ENCODE measurements around the gene USP14. TPM values are rescaled to one million over a fixed set of nuclear protein-coding genes. Genes with fewer than 3 reads are reported as not detected.

The USP14 gene
- polyA plus RNA-seq, 6 donors from 2014 or later: 11.4 to 32.9 (median 25.6) TPM

- Mint-ChIP-seq H3K27me3 (no peaks in the 10 kb centered on the region), H3K27ac (peak overlapping the region in 4 of 6 donors; percentile 35 to 73 (median 39)), H3K4me1 (no peaks in the 10 kb centered on the region), H3K9me3 (no peaks in the 10 kb centered on the region), H3K36me3 (peaks cover 32 to 58% of the 10 kb centered on the region in 2 donors), H3K4me3 (peak overlapping the region in 1 of 8 donors; percentile 15)
- no peak for DNase-seq
- ATAC-seq (ENCODE audit: low read depth in 2 of 2): no peak
Measured at GRCh38 chr18:217532-218336, 59.4 kb downstream of the USP14 start.

DNA sequence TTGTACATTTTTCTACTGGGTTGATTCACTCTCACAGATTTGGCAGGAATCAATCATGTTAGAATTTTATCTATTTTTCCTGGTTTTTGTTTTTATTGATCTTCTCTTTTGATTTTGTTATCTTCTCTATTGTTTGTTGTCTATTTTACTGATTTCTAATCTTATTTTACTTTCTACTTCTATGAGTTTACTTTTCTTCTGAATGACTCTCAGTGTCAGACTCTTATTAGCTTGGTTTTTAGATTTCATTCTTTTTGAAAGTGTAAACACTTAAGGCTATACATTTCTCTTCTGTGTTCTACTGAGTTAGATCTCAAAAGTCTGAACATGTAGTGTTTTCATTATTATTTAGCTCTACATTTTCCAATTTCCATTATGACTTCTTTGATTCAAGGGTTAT is 62.4 kb downstream of the USP14 start:
- ATAC-seq (ENCODE audit: low read depth in 2 of 2) (no peak), DNase-seq (no peak)
- H3K9me3 Mint-ChIP-seq: no peaks in the 10 kb centered on the region
- peaks cover 28 to 55% of the 10 kb centered on the region in 2 donors for H3K36me3 Mint-ChIP-seq
- H3K27ac Mint-ChIP-seq: peak overlapping the region in 5 of 6 donors; percentile 3 to 58 (median 44)
- no peaks in the 10 kb centered on the region for H3K27me3 Mint-ChIP-seq
- no peaks in the 10 kb centered on the region for H3K4me1 Mint-ChIP-seq
- no peak overlapping the region for H3K4me3 Mint-ChIP-seq

GRCh38 chr18:225745-226144 is 67.4 kb downstream of the USP14 start:
- DNase-seq (no peak), ATAC-seq (ENCODE audit: low read depth in 2 of 2) (no peak)
- H3K36me3 Mint-ChIP-seq: peaks cover 11 to 55% of the 10 kb centered on the region in 2 donors
- no peak overlapping the region for H3K4me3 Mint-ChIP-seq
- no peaks in the 10 kb centered on the region for H3K9me3 Mint-ChIP-seq
- peak overlapping the region in 1 of 6 donors; percentile 22 for H3K27ac Mint-ChIP-seq
- H3K27me3 Mint-ChIP-seq: no peaks in the 10 kb centered on the region
- H3K4me1 Mint-ChIP-seq: no peaks in the 10 kb centered on the region

DNA sequence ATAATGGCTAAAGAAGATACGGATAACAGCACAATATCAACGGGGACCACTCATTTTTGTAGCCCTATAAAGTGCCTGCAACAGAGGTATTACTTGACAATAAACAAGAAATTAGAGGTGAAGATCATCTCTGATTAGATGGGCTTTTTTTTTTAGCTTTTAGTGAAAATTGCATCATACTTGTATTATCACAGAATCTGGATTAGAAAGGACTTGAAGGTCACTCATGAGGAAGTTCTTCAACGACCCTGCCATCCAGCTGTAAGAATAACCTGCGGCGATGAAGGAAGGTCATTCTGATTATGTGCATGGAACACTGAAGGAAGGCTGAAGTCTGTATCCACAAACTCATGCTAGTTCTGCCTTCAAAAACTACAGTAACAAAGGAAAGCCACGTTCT is 69.0 kb downstream of the USP14 start:
- H3K27me3 Mint-ChIP-seq: no peaks in the 10 kb centered on the region
- no peak overlapping the region for H3K4me3 Mint-ChIP-seq
- ATAC-seq (ENCODE audit: low read depth in 2 of 2) (no peak), DNase-seq (no peak)
- H3K9me3 Mint-ChIP-seq: no peaks in the 10 kb centered on the region
- H3K27ac Mint-ChIP-seq: peak overlapping the region in 1 of 6 donors; percentile 10
- H3K4me1 Mint-ChIP-seq: no peaks in the 10 kb centered on the region
- peaks cover 11 to 47% of the 10 kb centered on the region in 2 donors for H3K36me3 Mint-ChIP-seq

- no peaks in the 10 kb centered on the region for H3K27me3 Mint-ChIP-seq
- DNase-seq: no peak
- H3K9me3 Mint-ChIP-seq: no peaks in the 10 kb centered on the region
- H3K36me3 Mint-ChIP-seq: peaks cover 11 to 42% of the 10 kb centered on the region in 2 donors
- no peak overlapping the region for H3K4me3 Mint-ChIP-seq
- ATAC-seq (ENCODE audit: low read depth in 2 of 2): no peak
- no peaks in the 10 kb centered on the region for H3K4me1 Mint-ChIP-seq
- H3K27ac Mint-ChIP-seq: peak overlapping the region in 4 of 6 donors; percentile 13 to 78 (median 68)
Measured at GRCh38 chr18:227902-228301, 69.5 kb downstream of the USP14 start.

DNA sequence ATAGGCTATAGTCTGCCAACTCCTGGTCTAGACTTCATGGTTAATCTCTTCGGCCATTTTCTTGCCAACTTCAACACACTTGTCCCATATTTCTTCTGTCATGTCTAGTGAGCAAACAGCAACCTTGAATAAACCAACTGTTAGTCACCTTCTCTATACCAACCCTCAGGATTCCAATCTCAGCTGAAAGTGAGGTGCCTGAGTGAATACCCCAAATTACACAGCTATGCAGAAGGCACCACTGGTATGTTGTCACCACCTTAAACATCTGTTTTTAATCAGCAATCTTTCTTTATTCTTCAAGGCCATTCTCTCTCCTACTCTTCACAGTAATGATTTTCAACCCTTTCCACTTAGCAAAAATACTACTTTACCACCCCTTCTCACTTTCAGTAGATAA is 70.2 kb downstream of the USP14 start:
- peak overlapping the region in 2 of 6 donors; percentile 46 to 61 for H3K27ac Mint-ChIP-seq
- no peaks in the 10 kb centered on the region for H3K4me1 Mint-ChIP-seq
- H3K9me3 Mint-ChIP-seq: no peaks in the 10 kb centered on the region
- ATAC-seq (ENCODE audit: low read depth in 2 of 2) (no peak), DNase-seq (no peak)
- peaks cover 11 to 36% of the 10 kb centered on the region in 2 donors for H3K36me3 Mint-ChIP-seq
- no peak overlapping the region for H3K4me3 Mint-ChIP-seq
- no peaks in the 10 kb centered on the region for H3K27me3 Mint-ChIP-seq

- no peak for ATAC-seq (ENCODE audit: low read depth in 2 of 2)
- no peak for DNase-seq
- no peaks in the 10 kb centered on the region for H3K27me3 Mint-ChIP-seq
- H3K4me3 Mint-ChIP-seq: no peak overlapping the region
- H3K4me1 Mint-ChIP-seq: no peaks in the 10 kb centered on the region
- no peak overlapping the region for H3K27ac Mint-ChIP-seq
- H3K36me3 Mint-ChIP-seq: peaks cover 10 to 19% of the 10 kb centered on the region in 2 donors
- no peaks in the 10 kb centered on the region for H3K9me3 Mint-ChIP-seq
Measured at GRCh38 chr18:231563-231962, 73.2 kb downstream of the USP14 start.

- ATAC-seq (ENCODE audit: low read depth in 2 of 2) (no peak), DNase-seq (no peak)
- Mint-ChIP-seq H3K4me1 (no peaks in the 10 kb centered on the region), H3K4me3 (no peak overlapping the region), H3K36me3 (peaks cover 14 to 23% of the 10 kb centered on the region in 2 donors), H3K27ac (peak overlapping the region in 1 of 6 donors; percentile 59), H3K9me3 (peaks cover 0 to 5% (median 0%) of the 10 kb centered on the region in 7 donors), H3K27me3 (no peaks in the 10 kb centered on the region)
Measured at GRCh38 chr18:240175-240574, 81.8 kb downstream of the USP14 start.

DNA sequence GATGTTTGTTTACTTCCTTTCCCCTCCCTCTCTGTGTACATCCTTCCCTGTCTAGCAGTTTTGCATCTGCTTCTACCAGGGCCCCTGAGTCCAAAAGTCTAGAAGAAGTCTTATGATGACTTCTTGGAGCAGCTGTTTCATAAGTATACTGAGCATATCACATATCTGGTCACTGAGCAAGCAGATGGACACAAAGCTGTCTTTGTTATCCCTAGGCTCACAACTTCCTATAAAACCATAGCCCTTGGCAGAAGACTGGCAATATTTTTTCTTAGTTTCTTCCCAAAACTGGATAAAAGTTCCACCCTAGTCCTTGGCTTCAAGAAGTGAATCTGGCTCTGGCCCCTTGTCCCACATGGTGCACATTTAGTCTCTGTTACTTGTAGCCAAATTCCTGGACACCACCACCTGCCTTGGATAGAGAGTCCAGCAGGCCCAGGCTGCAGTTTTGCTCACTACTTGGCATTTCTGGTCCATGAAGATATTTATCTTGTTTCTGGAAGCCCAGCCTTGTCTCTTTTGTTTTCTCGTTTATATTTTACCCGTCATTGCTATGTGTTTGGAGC is 87.0 kb downstream of the USP14 start:
- Mint-ChIP-seq H3K9me3 (peaks cover 0 to 5% (median 0%) of the 10 kb centered on the region in 7 donors), H3K27me3 (no peaks in the 10 kb centered on the region), H3K36me3 (peaks cover 32 to 40% of the 10 kb centered on the region in 2 donors), H3K4me3 (no peak overlapping the region), H3K27ac (no peak overlapping the region), H3K4me1 (no peaks in the 10 kb centered on the region)
- DNase-seq (no peak), ATAC-seq (ENCODE audit: low read depth in 2 of 2) (no peak)

- no peak for ATAC-seq (ENCODE audit: low read depth in 2 of 2)
- H3K27ac Mint-ChIP-seq: peak overlapping the region in 1 of 6 donors; percentile 22
- no peaks in the 10 kb centered on the region for H3K4me1 Mint-ChIP-seq
- H3K27me3 Mint-ChIP-seq: no peaks in the 10 kb centered on the region
- peaks cover 0 to 5% (median 0%) of the 10 kb centered on the region in 7 donors for H3K9me3 Mint-ChIP-seq
- no peak overlapping the region for H3K4me3 Mint-ChIP-seq
- H3K36me3 Mint-ChIP-seq: peaks cover 47% of the 10 kb centered on the region in 2 donors
- no peak for DNase-seq
Measured at GRCh38 chr18:248053-248452, 89.7 kb downstream of the USP14 start.

- Mint-ChIP-seq H3K27ac (no peak overlapping the region), H3K9me3 (no peaks in the 10 kb centered on the region), H3K36me3 (peaks cover 35 to 36% of the 10 kb centered on the region in 2 donors), H3K4me3 (no peak overlapping the region), H3K27me3 (no peaks in the 10 kb centered on the region), H3K4me1 (no peaks in the 10 kb centered on the region)
- DNase-seq (no peak), ATAC-seq (ENCODE audit: low read depth in 2 of 2) (no peak)
Measured at GRCh38 chr18:250685-251084, 92.3 kb downstream of the USP14 start.

DNA sequence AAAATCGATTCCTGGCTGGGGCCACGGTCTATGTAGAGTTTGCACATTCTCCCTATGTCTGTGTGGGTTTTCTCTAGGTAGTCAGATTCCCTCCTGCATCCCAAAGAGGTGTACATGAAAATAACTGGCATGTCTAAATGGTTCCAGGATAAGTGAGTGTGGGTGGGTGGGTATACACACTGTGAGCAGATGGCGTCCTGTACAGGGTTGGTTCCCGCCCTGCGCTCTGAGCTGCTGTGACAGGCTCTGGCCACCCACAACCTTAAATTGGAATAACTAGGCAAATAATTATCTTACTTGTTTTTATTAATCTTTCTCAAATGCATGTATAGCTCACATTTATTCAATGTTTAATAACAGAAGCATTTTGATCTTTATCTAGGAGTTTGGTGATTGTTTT is 93.2 kb downstream of the USP14 start:
- peaks cover 36 to 43% of the 10 kb centered on the region in 2 donors for H3K36me3 Mint-ChIP-seq
- no peak for DNase-seq
- H3K4me1 Mint-ChIP-seq: no peaks in the 10 kb centered on the region
- H3K27ac Mint-ChIP-seq: no peak overlapping the region
- ATAC-seq (ENCODE audit: low read depth in 2 of 2): no peak
- no peak overlapping the region for H3K4me3 Mint-ChIP-seq
- H3K27me3 Mint-ChIP-seq: no peaks in the 10 kb centered on the region
- H3K9me3 Mint-ChIP-seq: no peaks in the 10 kb centered on the region

- no peaks in the 10 kb centered on the region for H3K27me3 Mint-ChIP-seq
- H3K36me3 Mint-ChIP-seq: peaks cover 44 to 53% of the 10 kb centered on the region in 2 donors
- H3K4me1 Mint-ChIP-seq: no peaks in the 10 kb centered on the region
- ATAC-seq (ENCODE audit: low read depth in 2 of 2): no peak
- no peaks in the 10 kb centered on the region for H3K9me3 Mint-ChIP-seq
- no peak overlapping the region for H3K27ac Mint-ChIP-seq
- no peak for DNase-seq
- H3K4me3 Mint-ChIP-seq: no peak overlapping the region
Measured at GRCh38 chr18:253121-253520, 94.8 kb downstream of the USP14 start.

DNA sequence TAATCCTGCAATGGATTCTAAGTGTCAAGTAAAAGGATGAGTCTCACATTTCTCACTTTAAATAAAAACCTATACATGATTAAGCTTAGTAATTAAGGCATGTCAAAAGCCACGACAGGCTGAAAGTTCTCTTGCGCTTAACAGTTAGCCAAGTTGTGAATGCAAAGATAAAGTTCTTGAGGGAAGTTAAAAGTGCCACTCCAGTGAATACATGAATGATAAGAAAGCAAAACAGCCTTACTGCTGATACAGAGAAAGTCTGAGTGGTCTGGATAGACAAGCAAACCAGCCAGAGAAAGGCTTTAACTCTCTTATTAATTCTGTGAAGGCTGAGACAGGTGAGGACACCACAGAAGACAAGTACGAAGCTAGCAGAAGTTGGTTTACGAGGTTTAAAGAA is 96.8 kb downstream of the USP14 start:
- H3K27me3 Mint-ChIP-seq: no peaks in the 10 kb centered on the region
- H3K36me3 Mint-ChIP-seq: peaks cover 41 to 46% of the 10 kb centered on the region in 2 donors
- no peak overlapping the region for H3K27ac Mint-ChIP-seq
- H3K4me3 Mint-ChIP-seq: no peak overlapping the region
- no peaks in the 10 kb centered on the region for H3K9me3 Mint-ChIP-seq
- no peaks in the 10 kb centered on the region for H3K4me1 Mint-ChIP-seq
- ATAC-seq (ENCODE audit: low read depth in 2 of 2): no peak
- no peak for DNase-seq
